DMS 273 treated with DMSO at 0.1 percent for 48 hours (cell line): ENCODE data around the gene NCOA7.
"Not testable (repeated sequence)": the region's sequence is repeated elsewhere in the genome, so short reads cannot be mapped to it uniquely, and the experiment has no call there.

Experiments
- DNase-seq: peaks from one replicate; lab custom pipeline; 2025; lab: John Stamatoyannopoulos, UW

Gene NCOA7

DNA sequence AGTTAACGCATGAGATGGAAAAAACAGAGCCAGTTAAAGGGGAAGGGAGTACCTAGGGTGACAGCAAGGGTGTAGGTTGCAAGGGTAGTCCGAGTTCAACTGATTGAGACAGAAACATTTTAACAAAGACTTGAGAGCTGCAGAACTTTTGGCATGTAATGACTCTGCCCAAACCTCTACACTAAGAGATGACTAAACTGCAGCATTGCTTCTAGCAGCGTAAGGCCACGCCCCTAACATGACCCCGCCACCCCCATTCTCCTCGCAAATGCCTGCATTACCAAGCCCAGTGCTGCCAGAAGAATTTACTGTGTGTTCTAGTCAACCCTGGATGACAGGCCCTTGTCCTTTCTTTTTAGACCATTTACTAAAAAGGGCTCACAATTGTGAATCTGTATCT is 159.5 kb downstream of the NCOA7 start:
- DNase-seq: no peak

DNA sequence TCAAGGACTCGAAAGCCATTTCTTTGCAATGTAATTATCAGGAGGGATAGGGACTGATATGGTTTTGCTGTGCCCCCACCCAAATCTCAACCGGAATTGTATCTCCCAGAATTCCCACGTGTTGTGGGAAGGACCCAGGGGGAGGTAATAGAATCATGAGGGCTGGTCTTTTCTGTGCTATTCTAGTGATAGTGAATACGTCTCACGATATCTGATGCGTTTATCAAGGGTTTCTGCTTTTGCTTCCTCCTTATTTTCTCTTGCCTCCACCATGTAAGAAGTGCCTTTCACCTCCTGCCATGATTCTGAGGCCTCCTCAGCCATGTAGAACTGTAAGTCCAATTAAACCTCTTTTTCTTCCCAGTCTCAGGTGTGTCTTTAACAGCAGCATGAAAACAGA is 160.0 kb downstream of the NCOA7 start:
- DNase-seq: not testable (repeated sequence)

DNA sequence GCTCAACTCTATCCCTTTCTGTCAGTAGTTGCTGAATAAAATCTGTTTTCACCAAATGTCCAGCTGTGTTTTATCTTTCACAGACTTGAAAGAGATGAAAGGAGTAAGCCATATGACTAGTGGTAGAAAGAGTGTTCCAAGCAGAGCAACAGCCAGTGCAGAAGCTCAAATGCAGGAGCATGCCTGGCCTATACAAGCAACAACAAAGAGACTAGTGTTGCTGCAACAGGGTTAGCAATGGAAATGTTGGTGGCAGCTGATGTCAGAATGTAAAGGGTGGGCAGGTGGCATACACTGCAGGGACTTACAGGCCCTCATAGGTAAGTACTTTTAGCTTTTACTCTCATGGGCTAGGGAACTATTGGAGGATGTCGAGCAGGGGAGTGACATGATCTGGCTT is 160.6 kb downstream of the NCOA7 start:
- no peak for DNase-seq

DNA sequence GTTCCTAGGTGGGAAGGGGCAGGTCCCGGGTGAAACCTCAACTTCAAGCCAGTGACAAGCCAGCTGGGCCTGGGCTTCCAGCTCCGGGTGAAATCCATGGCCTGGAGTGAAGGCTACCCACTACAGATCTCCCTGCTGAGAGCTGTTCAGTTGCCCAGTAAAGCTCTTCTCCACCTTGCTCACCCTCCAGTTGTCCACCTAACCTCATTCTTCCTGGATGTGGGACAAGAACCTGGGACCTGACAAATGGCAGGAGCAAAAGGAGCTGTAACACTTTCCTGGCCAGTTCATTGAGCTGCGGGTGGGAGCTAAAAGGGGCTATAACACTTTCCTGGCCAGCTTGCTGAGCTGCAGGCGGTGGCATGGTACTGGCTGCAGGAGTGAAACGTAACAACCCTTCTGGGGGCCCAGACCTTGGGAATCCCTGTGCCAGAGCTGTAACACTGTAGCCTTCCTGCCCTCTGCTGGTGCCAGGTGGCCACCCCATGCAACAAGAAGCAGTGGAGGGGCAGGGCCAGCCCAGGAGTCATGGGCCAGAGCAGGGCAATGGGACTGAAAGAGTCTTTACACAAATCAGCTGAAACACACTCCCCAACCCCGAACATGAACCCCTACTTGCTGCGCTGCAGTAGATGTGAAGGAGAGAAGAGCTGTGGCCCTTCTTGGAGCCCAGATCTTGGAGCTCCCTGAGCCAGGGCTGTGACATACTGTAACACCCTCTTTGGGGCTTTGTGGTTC is 162.2 kb downstream of the NCOA7 start:
- DNase-seq: no peak

DNA sequence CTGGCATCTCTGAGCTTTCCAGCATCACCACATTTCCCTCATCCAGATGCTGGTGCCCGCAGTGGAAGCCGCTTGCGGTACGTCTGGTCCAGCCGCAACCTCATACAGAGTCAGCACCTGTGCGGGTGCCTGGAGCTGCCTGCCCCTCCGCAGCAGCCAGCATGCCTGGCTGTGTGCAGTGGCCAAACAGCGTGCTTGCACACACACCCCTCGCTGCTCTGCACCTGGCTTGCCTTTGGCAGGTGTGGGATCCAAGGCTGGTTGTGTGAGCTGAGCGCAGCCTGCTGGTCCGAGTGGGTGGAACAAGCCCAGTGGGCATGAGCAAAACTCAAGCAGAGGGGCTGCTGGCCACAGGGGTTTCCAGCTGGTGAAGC is 162.7 kb downstream of the NCOA7 start:
- DNase-seq: no peak

DNA sequence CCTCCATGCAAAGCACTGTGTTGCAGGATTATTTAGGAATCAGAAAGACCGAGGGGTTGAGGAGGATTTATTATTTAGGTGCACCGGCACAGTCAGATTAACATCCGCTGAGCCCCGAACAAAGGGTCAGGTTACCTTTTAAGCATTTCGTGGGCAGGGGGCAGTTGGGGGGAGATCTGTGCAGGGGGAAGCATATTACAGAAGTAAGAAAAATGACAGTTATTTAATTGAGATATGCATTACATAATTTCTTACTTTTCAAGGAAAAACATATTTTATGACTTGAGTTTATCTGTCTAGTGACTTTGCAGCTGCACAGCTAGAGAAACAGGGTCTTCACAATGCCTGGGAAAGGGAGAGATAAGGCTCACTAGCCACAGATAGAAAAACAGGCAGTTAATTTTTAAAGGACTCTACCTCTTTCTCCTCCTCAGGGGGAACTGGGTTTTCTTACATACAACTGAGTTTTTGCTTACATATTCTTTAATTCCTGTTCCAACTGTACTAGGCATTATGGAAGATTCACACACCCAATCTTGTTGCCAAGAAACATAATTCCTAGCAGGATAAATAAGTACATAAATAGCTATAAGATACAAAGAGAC is 164.1 kb downstream of the NCOA7 start:
- DNase-seq: no peak

DNA sequence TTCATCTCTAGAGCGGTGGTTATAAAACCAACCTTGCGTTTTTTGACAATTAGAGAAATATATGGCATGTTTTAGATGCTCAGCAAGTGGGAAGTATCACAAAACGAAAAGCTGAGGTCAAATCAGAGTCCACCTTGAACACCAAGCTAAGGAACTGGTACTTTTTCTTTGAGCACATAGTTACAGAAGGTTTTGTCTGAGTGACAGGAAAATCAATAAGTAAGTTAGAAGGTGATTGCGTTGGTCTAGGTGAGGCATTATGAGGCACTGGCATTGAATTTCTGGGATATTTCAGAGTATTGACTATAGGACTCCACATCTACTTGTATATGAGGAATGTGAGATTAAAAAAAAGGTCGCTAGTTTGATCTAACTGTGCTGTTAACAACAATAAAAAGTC is 165.2 kb downstream of the NCOA7 start:
- no peak for DNase-seq

DNA sequence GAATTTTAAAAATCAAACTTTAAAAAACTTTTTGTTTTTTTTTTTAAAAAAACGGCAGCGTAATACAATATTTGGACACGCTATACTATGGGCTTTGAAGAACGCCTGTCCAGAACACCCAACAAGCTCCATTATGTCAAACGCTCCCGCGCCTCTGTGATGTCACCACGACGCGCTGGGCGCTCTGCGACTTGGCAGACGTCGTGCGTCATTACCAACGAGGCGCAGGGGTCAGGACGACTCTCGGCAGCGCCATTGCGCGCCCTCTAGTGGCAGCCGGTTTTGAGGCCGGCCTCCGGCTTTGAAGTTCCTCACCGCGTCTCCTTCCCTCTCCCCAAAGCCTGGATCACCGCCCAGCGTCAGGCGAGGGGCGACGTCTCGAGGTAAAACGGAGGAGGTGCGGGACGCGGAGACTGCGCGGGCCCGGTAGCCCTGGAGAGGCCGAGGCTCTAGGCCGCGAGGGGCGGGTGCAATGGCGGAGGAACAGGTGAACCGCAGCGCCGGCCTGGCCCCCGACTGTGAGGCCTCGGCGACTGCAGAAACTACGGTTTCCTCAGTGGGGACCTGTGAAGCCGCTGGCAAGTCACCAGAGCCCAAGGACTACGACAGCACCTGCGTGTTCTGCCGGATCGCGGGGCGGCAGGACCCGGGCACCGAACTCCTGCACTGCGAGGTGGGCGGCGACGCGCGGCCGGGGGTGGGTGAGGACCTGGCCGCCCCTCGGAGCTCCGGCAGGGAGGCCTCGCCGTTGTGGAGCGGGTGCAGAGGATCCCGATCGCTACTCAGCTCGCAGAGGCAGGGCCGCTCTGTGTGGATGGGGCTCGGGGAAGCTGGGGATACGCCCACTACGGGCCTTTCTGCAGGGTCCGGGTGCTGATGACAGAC is 166.0 kb downstream of the NCOA7 start, which contains the start of gene HINT3:
Gene HINT3 (plus strand): TSS at position 265 of the 885 bp plus-strand sequence. CDS start 208 bp downstream, at position 473.
- peak; percentile 90 for DNase-seq

DNA sequence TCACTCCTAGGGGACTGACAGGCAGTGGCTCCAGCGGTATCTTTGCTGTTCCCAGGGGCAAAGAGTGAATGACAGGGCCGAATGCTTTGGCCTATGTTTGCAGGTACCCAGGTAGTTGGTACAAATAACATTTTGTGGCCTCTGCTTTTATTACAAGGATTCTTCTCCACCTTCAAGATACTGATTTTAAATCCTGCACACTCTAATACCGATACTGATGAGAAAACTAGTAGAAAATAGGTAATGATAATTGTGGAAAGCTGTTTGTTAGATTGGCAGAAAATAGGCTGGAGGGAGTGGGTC is 166.6 kb downstream of the NCOA7 start:
- no peak for DNase-seq

DNA sequence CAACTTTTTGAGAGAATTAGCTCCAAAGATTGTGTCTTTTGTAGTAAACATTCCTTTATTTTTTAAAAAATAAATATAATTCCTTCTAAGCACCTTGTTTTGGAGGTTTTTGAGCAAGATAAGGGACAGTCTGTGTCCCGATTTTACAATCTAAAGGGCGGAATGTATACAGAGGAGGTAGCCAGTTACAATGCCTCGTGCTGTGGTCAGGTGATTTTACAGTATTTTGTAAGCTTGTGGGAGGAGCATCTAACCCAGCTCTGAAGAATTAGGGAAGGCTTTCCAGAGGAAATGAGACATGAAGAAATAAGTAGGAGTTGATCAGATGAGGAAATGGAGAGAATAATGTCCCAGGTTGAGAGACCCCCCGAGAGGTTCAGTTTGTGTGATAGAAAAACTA is 167.1 kb downstream of the NCOA7 start:
- no peak for DNase-seq

DNA sequence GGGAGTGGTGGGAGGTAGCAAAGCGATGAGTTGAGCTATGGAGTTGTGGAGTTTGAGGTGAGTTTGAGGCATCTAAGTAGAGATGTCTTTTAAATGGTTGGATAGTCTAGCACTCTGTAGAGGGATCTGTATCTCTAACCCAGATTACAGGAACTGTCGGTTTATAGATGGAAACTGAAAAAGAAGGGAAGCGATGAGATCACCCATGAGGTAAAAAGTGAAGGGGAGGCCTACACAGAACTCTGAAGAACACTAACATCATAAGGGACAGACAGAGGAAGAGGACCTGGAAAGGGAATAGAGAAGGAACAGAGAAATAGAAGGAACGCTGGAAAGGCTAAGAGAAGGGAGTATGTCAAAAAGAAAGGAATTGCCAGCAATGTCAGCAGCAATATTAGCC is 168.3 kb downstream of the NCOA7 start:
- DNase-seq: no peak

DNA sequence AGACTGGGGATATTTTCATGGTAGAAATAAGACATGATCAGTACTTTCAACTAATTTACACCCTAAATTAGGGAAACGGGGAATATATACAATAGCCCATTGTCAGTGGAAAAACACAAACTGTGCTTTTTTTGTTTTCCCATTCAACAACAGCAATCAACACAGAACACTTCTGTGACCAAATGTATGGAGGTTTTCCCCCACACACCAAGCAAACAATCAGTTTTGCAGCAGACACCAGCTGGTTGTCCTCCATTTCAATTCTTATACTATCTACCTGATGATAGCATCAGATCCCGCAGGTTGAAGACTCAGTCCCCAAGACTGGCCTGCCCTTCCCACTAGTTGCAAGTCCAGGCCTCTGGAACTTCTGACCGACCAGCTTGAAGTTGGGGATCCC is 170.4 kb downstream of the NCOA7 start:
- DNase-seq: no peak

DNA sequence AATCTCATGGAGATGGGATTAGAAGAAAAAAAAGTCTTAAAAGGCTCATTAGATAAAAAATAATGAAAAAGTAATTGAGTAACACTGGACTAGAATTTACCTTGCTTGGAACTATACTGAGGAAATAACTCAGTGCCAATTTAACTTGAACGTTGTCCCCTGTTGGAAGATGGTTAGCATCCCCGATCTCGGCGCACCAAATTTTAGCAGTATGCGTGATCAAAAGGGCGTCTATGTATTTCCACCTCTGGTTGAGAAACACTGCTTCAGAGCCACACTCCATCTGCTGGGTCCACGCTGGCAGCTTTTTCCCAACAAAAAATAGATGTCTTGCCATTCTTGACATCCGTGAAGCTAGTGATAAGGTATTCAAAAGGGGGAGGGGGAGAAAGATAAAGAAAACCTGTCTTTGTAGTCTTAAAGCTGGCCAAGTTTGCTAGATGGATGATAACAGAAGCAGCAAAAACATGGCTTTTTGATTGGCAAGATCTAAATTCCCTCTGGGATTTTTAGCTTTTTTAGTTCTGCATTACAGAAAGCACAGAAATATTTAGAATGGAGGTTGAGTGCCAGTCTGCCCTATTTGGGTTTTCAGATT is 172.2 kb downstream of the NCOA7 start:
- peak; percentile 40 for DNase-seq

DNA sequence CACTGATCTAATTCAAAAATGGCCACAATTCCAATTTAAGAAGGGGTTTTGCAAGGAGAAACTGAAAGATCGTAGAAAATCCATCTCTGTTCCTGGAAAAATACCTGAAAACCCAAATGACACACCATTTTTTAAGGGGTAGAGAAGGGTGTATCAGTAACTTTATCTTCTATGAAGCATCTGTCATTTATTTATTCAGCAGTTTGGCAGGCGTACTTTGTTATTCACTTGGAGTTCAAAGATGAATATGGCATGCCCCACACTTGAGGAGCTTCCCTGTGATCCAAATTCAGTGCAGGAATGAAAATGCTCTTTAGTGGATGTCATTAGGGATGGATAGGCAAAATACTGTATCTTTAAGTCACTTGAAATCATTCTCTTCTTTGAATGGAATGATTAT is 173.1 kb downstream of the NCOA7 start:
- DNase-seq: peak; percentile 27

DNA sequence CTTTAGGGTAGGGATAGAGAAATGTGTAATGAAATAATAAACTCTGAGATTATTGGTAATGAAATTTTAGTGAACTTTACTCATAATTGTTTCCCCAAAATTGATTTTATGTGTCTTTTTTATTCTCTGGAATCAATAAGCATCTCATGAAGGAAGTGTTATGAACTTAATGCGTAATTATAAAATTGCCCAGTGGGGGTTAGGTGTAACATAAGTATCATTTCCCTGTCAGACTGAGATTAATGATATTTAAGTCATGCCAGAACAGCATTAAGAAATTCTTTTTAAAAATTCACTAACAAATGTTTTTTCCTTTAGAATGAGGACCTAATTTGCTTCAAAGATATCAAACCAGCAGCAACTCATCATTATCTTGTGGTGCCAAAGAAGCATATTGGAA is 175.8 kb downstream of the NCOA7 start:
- DNase-seq: no peak

DNA sequence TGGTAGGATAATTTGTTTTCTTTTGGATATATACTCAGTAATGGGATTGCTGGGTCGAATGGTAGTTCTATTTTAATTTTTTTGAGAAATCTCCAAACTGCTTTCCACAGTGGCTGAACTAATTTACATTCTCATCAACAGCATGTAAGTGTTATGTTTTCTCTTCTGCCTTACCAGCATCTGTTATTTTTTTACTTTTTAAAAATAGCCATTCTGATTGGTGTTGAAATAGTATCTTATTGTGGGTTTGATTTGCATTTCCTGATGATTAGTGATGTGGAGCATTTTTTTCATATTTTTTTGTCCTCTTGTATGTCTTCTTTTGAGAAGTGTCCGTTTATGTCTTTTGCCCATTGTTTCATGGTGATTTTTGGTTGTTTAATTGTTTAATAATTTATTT is 177.7 kb downstream of the NCOA7 start:
- no peak for DNase-seq

DNA sequence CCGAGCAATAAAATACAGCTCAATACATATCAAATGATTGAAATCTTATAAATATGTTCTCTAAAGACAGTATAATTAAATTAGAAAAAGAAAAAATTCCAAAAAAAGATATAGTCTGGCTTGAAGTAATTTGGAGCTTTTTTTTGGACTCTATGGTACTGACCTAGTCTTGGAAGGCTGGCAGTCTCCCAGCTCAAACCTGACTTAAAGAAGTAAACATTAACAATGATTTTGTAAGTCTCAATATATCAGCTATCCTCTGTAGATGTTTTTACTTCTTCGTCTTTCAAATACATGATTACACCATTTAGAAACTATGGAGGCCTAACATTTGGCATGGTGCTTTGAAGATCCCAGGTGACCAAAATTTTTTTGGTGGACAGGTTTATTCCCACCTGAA is 180.0 kb downstream of the NCOA7 start:
- DNase-seq: no peak

DNA sequence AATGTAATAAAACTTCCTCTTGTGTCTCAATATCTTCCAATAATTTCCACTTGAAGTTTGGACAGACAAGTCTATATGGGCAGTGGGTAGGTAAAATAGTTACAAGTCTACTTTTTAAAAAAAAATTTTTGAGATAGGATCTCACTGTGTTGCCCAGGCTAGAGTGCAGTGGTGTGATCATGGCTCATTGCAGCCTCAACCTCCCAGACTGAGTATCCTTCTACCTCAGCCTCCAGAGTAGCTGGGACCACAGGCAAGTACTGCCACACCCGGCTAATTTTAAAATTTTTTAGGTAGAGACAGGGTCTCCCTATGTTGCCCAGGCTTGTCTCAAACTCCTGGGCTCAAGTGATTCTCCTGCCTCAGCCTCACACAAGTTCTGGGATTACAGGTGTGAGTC is 181.7 kb downstream of the NCOA7 start:
- DNase-seq: not testable (repeated sequence)

DNA sequence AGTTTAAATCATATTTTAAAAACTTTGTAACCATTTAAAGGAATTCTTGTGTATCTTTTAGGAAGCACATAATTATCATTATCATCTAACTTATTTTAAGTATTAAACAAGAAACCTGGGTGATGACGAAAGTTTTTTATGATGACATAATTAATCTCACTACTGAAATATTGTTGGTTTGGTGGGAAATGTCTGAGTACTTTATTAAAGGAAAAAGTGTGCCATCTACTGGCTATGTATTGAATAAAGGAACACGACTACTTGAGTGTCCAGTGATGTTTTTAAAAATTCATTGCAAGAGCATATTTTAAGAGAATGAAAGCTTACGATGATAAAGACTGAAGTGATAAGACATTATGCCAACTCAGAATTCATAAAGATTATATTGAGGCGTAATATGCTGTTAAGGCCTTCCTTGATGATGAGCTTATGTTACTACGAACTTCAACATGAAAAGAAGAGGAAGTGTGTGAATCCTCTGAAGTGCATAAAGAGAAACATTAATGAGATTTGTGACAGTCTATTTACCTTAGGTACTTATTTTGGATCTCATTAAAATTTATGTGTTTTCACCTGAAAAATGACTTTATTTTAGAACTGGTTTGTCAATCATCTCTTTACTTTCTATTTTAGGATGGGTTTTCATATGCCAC is 183.6 kb downstream of the NCOA7 start:
- DNase-seq: no peak

DNA sequence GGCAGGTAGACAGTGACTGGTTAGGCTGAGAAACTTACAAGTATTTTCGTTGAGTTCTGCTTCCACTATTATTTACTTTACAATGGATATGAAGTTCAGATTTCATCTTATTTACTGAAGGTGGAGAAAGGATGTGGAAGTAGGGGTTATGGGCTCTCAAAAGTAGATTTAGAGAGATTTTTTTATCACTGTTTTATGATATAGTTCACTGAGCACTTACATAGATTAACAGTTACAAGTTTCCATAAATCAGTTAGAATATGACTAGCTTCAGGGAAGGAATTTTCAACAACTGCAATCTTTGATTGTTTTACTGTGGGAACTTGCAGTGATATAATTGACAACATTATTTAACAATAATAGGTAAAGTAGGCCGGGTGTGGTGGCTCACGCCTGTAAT is 188.3 kb downstream of the NCOA7 start:
- DNase-seq: no peak
